Daoy (cell line): ENCODE measurements around the gene ARV1. TPM values are rescaled to one million over a fixed set of nuclear protein-coding genes. Genes with fewer than 3 reads are reported as not detected.
A peak's percentile ranks its signal among the peaks of the same experiment; 100 is the strongest.
"Not testable (repeated sequence)": the region's sequence is repeated elsewhere in the genome, so short reads cannot be mapped to it uniquely, and the experiment has no call there.

Source experiments
- DNase-seq: peaks from one replicate; pipeline ENCODE4 v3.0.0-alpha.2; 2015; ENCODE audit warnings: low read depth
- total RNA-seq: library from RNA; depleted of rRNA; stranded (reverse); fragments of >200 nt; shearing (Covaris generic); gene quantifications from 2 replicates; pipeline ENCODE4 v1.2.3, GENCODE V29; 2014

The ARV1 gene
- total RNA-seq, 1 experiment from 2014 or later = 43.3 TPM

- DNase-seq = no peak
Measured at GRCh38 chr1:231019711-231020110, 40.8 kb downstream of the ARV1 start.

- DNase-seq = peak; percentile 32
Measured at GRCh38 chr1:231020139-231020601, 41.3 kb downstream of the ARV1 start.

DNA sequence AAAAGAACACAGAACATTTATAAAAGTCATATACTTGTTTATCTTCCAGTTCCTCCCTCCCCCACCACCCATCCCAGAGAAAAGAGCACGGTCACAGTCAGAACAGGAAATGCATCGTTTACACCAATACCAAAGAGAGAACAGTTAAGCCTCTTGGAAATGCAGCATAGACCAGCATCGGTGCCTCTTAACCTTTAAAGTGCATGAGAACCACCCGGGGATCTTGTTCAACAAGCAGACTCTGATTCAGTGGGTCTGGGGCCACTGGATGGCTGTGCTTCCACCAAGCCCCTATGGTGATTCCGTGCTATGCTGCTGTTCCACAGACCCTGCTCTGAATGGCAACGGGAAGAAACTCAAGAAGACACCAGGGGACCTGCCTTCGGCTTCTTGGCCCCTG lies 41.9 kb downstream of the ARV1 start:
- DNase-seq = no peak

- no peak for DNase-seq
Measured at GRCh38 chr1:231021540-231022031, 42.7 kb downstream of the ARV1 start.

- DNase-seq = not testable (repeated sequence)
Measured at GRCh38 chr1:231022543-231022942, 43.6 kb downstream of the ARV1 start.

- no peak for DNase-seq
Measured at GRCh38 chr1:231023150-231023549, 44.3 kb downstream of the ARV1 start.

DNA sequence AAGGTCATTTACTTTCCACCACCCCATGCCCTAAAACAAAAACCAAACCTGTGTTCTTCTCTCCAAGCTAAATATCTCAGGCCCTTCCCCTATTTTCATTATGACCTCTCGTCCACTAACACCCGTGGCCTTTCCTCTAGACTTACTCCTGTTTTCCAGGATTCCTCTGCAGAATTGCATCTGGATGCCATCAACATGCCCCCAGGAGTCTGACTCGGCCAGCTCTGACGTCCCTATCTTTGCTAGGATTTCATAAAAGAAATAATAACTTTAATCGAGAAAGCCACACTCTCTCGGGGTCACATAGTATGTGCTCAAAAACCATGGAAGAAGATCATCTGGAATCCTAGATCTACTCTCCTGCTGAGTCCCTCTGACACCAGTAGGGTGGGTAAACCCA lies 47.7 kb downstream of the ARV1 start:
- no peak for DNase-seq

DNA sequence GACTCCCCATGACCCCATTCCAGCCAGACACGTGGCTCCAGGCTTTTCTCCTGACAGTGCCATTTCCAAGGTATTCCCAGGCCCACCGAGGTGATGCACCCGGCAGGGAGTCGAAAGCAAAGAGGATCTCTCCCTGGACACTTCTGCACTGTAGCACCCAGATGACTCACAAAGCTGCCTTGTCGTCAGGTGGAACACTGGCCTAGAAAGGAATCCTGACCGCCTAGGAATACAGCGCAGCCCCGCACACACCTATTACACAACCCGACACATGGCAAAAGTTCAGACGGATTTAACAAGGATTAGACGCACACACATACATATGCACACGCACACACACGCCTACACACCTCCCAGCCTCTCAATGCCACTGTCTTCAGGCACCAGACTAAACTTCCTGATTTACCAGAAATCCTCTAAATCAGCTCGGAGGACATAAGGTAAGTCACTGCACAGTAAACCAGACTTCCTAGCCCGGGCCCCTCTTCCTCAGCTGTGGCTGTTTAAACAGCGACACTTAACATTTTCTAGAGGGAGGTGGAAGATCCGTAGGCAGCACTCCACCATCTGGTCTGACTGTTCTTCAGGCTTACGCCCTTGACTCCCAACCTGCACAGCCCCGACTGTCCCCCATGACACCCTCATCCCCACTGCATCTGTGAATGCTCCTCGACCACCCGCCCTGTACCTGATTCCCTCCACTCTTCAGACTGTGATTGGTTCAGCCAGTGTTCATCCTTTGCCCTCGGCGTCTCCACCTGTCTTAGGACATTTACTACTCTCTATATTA lies 48.4 kb downstream of the ARV1 start:
- no peak for DNase-seq

DNA sequence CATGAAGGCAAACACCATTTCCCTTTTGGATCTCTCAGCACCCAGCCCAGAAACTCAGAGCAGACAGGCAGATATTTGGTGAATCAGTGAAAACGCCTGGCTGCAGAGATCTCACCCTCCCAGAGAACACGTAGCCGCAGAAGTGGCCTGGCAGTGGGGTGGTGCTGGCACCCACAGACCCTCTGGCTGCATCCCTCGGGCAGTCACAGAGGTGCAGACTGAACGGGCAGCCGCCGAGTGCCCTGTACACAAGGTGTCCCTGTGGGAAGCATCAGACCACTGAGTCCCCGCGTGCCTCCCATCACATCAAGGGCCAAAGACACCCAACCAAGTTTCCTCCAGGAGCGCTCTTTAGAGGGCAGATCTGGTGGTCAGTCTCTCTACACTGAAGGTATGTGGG lies 49.1 kb downstream of the ARV1 start:
- no peak for DNase-seq

DNA sequence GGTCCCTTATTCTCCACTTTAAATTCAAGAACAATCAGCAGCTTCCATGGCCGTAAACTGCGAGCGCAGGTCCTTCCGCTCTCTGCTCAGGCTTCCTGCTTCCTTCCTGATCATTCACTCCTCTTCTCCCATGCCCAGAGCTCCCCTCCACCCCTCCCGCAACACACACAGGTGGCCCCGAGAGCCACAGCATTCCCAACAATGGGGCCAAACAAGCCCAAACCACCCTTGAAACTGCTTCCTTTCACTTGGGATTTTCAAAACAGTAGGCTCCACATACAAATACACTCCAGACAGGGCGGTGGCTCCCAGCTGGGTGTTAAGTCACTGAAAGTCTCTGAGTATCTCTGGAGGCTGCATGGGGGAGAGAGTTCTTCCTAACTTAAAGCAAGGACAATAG lies 49.8 kb downstream of the ARV1 start:
- no peak for DNase-seq

- not testable (repeated sequence) for DNase-seq
Measured at GRCh38 chr1:231029247-231029646, 50.4 kb downstream of the ARV1 start.

GRCh38 chr1:231029841-231030240 lies 50.9 kb downstream of the ARV1 start:
- DNase-seq = no peak

DNA sequence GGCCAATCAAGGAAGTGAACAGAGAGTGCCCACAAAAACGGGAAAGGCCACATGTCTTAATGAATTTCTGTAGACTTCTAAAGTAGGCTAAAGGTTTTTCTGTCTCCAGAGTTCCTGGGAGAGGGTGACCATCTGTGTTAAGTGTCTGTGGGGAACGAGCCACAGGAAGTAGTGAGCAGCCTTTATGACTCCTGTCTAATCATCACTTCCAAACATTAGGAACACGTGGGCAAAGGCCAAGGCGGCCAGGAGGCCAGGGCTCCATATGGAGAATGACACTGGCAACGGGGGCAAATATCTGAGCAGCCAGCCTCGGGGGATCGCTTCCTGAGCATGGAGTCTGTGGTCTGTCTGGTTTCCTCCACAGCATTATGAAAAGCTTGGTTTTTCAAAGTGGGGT lies 54.1 kb downstream of the ARV1 start:
- DNase-seq = peak; percentile 22

- DNase-seq = no peak
Measured at GRCh38 chr1:231035799-231036198, 56.9 kb downstream of the ARV1 start.

DNA sequence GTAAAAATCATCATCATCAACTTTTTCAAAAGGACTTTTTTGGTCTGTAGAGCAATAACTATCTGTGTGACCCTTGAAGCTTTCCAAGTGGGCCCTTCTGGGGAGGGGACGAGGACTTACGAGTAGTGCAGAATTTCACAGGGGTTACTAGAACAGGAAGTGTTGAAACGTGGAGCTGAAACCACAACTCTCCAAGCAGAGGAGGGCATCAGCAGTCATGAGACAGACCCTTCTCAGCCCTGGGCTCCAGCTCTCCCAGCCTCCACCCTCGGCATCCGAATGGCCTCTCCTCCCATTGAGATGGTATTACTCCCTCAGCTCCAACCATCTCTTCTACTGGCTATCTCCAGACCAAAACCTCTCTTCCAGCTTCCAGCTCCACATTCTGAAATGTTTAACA lies 57.5 kb downstream of the ARV1 start:
- no peak for DNase-seq

- DNase-seq = peak; percentile 80
Measured at GRCh38 chr1:231037585-231038517, 59.0 kb downstream of the ARV1 start.

DNA sequence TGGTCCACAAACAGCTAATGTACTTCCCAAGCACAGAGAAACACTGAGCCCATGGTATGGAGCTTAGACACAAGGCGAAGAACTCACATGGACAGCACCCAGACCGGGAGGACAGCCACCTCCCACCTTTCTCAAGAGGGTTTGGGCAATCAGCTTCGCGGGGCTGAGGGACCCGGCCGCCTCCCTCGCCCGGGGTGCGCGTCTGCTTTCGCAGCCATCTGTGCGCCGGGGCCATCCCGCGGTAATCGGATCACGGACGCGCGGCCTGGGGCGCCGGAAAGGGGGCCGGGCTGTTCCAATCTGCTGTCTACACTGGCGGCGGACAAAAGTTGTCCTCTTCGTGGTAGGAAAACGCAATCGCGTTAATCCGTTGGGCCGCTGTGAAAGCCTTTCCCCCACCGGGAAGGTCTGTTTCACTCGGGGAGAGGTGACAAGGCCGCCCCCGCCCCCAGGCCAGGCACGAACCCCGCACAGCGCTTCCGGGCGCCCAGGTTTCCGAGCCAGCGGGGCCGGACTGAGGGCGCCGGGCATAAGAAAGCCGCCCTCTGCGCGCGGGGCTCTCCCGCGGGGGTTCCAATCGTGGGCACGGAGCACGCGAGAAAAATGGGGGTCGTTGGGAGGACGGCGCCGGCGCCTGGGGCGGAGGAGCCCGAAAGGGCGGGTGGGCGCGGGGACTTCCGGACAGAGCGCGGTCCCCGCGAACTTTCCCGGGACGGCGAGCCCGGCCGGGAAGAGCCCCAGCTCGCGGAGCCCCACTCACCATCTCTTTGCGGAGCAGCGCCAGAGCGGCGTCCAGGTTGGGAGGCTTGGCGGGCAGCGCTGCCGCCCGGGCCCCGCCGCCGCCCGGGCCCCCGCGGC lies 60.5 kb downstream of the ARV1 start:
- DNase-seq = peak; percentile 46

GRCh38 chr1:231040019-231040799 lies 61.3 kb downstream of the ARV1 start, which contains the start of gene FAM89A:
Gene FAM89A (minus strand): TSS chr1:231040254. CDS start chr1:231040211, 43 bp downstream.
- peak; percentile 65 for DNase-seq

DNA sequence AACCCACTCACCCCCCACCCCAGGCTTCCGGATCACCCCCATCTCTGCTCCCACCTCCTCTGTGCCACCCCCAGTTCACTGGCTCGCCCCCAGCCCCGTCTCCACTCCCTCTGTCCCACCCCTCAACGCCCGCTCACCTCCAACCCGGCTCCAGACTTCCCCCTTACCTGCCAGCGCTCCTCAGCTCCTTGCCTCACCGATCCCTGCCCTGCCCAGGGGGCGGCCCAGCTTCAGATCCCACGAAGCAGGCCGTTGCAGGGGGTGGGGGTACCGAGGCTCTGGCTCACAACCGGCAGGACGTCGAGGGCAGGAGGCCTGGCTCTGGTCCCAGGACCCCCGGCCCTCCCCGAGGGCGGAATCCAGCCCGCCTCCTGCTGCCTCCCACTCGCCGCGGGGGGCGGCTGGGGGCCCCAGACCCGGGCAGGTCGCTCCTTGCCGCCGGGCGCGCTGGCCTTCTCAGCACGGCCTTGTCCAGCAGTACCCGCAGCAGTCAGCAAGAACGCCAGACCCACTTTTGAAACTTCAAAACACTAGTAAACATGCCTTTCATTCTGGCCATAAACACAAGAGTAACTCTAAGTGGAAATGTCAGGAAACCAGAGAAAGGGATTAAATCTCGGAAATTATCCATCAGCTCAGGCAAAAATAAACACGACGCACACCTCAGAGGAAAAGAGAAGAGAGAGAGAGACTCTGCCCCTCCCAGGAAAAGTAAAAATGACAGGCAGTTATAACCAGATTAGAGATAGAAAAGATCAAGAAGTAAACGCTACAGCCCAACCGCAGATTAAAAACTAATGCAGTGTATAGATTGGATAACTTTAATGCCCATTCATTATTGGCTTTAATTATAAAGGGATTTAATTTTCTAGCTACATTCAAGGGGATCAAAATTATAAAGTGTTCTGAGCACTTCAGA lies 62.2 kb downstream of the ARV1 start:
- no peak for DNase-seq
